SK-N-MC (cell line): ENCODE results near the gene RBM4B.

ENCODE experiments used
- EZH2 ChIP-seq: fragments of 200-600 bp; sonication (generic); IDR thresholded peaks from one replicate; pipeline ENCODE4 v1.6.1; 2017; ENCODE audit warnings: antibody characterized with exemption
- POLR2AphosphoS5 ChIP-seq: IDR thresholded peaks from 2 replicates; pipeline ENCODE4 v1.6.1; 2012; ENCODE audit warnings: mild to moderate bottlenecking, low read depth, low read length, borderline replicate concordance

- TF ChIP-seq POLR2AphosphoS5 (no peak), EZH2 (no peak)
Measured at GRCh38 chr11:66705587-66706335, 28.1 kb upstream of the RBM4B start.
